ENCODE results near the gene SDHB. TPM values are rescaled to one million over a fixed set of nuclear protein-coding genes. Genes with fewer than 3 reads are reported as not detected.

Gene SDHB
- total RNA-seq, 1 experiment from 2014 or later: 212 TPM

DNA sequence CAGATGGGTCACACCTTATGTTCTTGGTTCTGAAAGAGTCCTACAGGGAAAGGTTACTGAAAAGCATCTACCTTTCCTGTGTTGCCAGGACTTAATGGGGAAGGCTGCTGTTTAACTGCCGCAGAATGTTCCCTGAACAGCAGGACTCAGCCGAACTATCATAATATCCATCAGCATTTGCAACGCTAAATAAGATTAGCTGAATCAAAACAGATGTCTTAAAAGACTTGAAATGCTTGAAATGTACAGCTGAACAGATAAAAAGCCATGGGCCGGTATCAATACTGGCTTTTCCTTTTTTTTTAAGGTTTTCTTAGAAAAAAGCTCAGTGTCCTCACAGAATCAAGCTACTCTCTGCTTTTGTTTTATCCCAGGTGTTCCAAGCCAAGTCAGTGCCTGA is 22.4 kb downstream of the SDHB start:
- H3K27me3 ChIP-seq (ENCODE audit: control insufficient read depth, insufficient read depth, low read length): no peaks in the 10 kb centered on the region
- BruUV-seq (replicated peaks): no TSS peak
- no peak overlapping the region for H3K27ac ChIP-seq (ENCODE audit: low read length)
- ChIA-PET CTCF (interaction anchor here (0.7 kb wide), 1 partner anchor 75 kb away, joined by 3 read pairs; no protein-coding TSS in a partner anchor), POLR2A (no interaction called here)
- no peak overlapping the region for H3K4me3 ChIP-seq (ENCODE audit: low read depth in 2 of 2, low read length in 2 of 2)
- DNase-seq (ENCODE audit: low read depth, low spot score) (no peak), ATAC-seq (no peak)
- in situ Hi-C loops (cut with HindIII; ENCODE audit: low pct_unique_long_range_greater_than_20kb, low sequenced_read_pairs): no loop called here
- H3K9me3 ChIP-seq (ENCODE audit: control insufficient read depth, insufficient read depth, low read depth, low read length): no peaks in the 10 kb centered on the region
- H3K4me1 ChIP-seq (ENCODE audit: control insufficient read depth, insufficient read depth, low read length): no peaks in the 10 kb centered on the region
- intact Hi-C loops (cut with micrococcal nuclease; ENCODE audit: unreplicated experiment): no loop called here
- no peak for TF ChIP-seq SIN3A (IDR thresholded peaks at IDR 0.05; ENCODE audit: borderline replicate concordance, insufficient read depth, low read depth, low read length)
- no peak for TF ChIP-seq POLR2AphosphoS5 (IDR thresholded peaks at IDR 0.05; ENCODE audit: low read depth, low read length)
- H3K36me3 ChIP-seq (ENCODE audit: control insufficient read depth, insufficient read depth, low read length): peaks cover 22% of the 10 kb centered on the region

DNA sequence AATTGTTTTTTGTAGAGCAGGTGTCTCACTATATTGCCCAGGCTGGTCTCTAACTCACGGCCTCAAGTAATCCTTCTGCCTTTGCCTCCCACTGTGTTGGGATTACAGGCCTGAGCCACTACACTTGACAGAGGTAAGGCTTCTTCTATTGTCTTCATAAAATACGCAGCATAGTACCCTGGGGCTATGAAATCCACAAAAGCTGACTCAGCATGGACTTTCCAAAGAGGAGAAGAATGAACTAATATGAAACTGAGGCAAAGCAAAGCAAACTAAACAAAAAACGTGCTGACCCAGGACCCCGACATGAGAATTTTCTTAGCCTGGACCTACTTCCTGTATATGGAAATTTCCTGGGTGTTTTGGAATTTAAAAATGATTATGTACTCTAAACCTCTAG is 23.6 kb downstream of the SDHB start:
- Histone ChIP-seq H3K36me3 (ENCODE audit: control insufficient read depth, insufficient read depth, low read length) (peaks cover 28% of the 10 kb centered on the region), H3K4me3 (ENCODE audit: low read depth in 2 of 2, low read length in 2 of 2) (no peak overlapping the region), H3K4me1 (ENCODE audit: control insufficient read depth, insufficient read depth, low read length) (no peaks in the 10 kb centered on the region), H3K9me3 (ENCODE audit: control insufficient read depth, insufficient read depth, low read depth, low read length) (no peaks in the 10 kb centered on the region), H3K27me3 (ENCODE audit: control insufficient read depth, insufficient read depth, low read length) (no peaks in the 10 kb centered on the region), H3K27ac (ENCODE audit: low read length) (no peak overlapping the region)
- ATAC-seq: no peak
- ChIA-PET CTCF (no interaction called here), POLR2A (interaction anchor here (0.7 kb wide), 1 partner anchor 23 kb away, joined by 6 read pairs; no protein-coding TSS in a partner anchor)
- in situ Hi-C loops (cut with HindIII; ENCODE audit: low pct_unique_long_range_greater_than_20kb, low sequenced_read_pairs): no loop called here
- BruUV-seq (replicated peaks): no TSS peak
- DNase-seq (ENCODE audit: low read depth, low spot score): no peak
- TF ChIP-seq POLR2AphosphoS5 (IDR thresholded peaks at IDR 0.05; ENCODE audit: low read depth, low read length): no peak
- TF ChIP-seq CTCF (IDR thresholded peaks at IDR 0.05): no peak
- TF ChIP-seq REST (IDR thresholded peaks at IDR 0.05; ENCODE audit: insufficient read depth in 1 of 2, low read depth in 2 of 2, low read length in 1 of 2): no peak
- intact Hi-C loops (cut with micrococcal nuclease; ENCODE audit: unreplicated experiment): no loop called here

- H3K36me3 ChIP-seq (ENCODE audit: control insufficient read depth, insufficient read depth, low read length): peaks cover 38% of the 10 kb centered on the region
- H3K27me3 ChIP-seq (ENCODE audit: control insufficient read depth, insufficient read depth, low read length): no peaks in the 10 kb centered on the region
- intact Hi-C loops (cut with micrococcal nuclease; ENCODE audit: unreplicated experiment) (no loop called here), in situ Hi-C loops (cut with HindIII; ENCODE audit: low pct_unique_long_range_greater_than_20kb, low sequenced_read_pairs) (no loop called here)
- DNase-seq (ENCODE audit: low read depth, low spot score) (no peak), ATAC-seq (no peak)
- no peak overlapping the region for H3K27ac ChIP-seq (ENCODE audit: low read length)
- TF ChIP-seq TCF7L2 (IDR thresholded peaks at IDR 0.05; ENCODE audit: low read depth, low read length) (no peak), SIN3A (IDR thresholded peaks at IDR 0.05; ENCODE audit: borderline replicate concordance, insufficient read depth, low read depth, low read length) (no peak)
- no TSS peak for BruUV-seq (replicated peaks)
- POLR2A ChIA-PET: no interaction called here
- CTCF ChIA-PET: no interaction called here
- H3K9me3 ChIP-seq (ENCODE audit: control insufficient read depth, insufficient read depth, low read depth, low read length): no peaks in the 10 kb centered on the region
- no peaks in the 10 kb centered on the region for H3K4me1 ChIP-seq (ENCODE audit: control insufficient read depth, insufficient read depth, low read length)
- no peak overlapping the region for H3K4me3 ChIP-seq (ENCODE audit: low read depth in 2 of 2, low read length in 2 of 2)
Measured at GRCh38 chr1:17028662-17029188, 25.1 kb downstream of the SDHB start.
